Urothelium cell line (cell line): ENCODE measurements around the gene MIOX.

ENCODE experiments used
- DNase-seq: peaks from one replicate; pipeline ENCODE4 v3.0.0; 2011; ENCODE audit warnings: low spot score, mixed read lengths
- FAIRE-seq: peaks from 2 replicates; lab custom pipeline; 2011; peaks lifted over from hg19 to GRCh38; lab: Jason Lieb, UNC

Gene MIOX

GRCh38 chr22:50454556-50455075 lies 32.0 kb upstream of the MIOX start:
- FAIRE-seq (no peak), DNase-seq (no peak)

- no peak for DNase-seq
- no peak for FAIRE-seq
These were observed 31.5 kb upstream of the MIOX start for GRCh38 chr22:50455201-50455600.

- FAIRE-seq, result no peak
- DNase-seq, result no peak
These were observed 30.6 kb upstream of the MIOX start for GRCh38 chr22:50456026-50456425.

- DNase-seq, result no peak
- no peak for FAIRE-seq
These were observed 30.0 kb upstream of the MIOX start for GRCh38 chr22:50456466-50457234.

- DNase-seq, result no peak
- no peak for FAIRE-seq
These were observed 27.6 kb upstream of the MIOX start for GRCh38 chr22:50459016-50459415.

GRCh38 chr22:50459496-50460140 lies 27.0 kb upstream of the MIOX start:
- DNase-seq, result no peak
- FAIRE-seq, result no peak

GRCh38 chr22:50460938-50461337 lies 25.7 kb upstream of the MIOX start:
- DNase-seq (no peak), FAIRE-seq (no peak)

- no peak for DNase-seq
- FAIRE-seq, result no peak
These were observed 25.1 kb upstream of the MIOX start for GRCh38 chr22:50461536-50461935.

- no peak for DNase-seq
- no peak for FAIRE-seq
These were observed 24.6 kb upstream of the MIOX start for GRCh38 chr22:50461979-50462540.

- DNase-seq (no peak), FAIRE-seq (no peak)
These were observed 23.3 kb upstream of the MIOX start for GRCh38 chr22:50463188-50463900.

- no peak for DNase-seq
- no peak for FAIRE-seq
These were observed 22.2 kb upstream of the MIOX start for GRCh38 chr22:50464451-50464850.

- FAIRE-seq, result no peak
These were observed 21.4 kb upstream of the MIOX start for GRCh38 chr22:50465066-50465930.

GRCh38 chr22:50467341-50467740 lies 19.3 kb upstream of the MIOX start:
- no peak for DNase-seq
- peak; percentile 40 for FAIRE-seq

More at GRCh38 chr22:50465066-50465930, 21.4 kb upstream of the MIOX start:
- no peak for DNase-seq

GRCh38 chr22:50467773-50468440 lies 18.8 kb upstream of the MIOX start:
- DNase-seq (no peak), FAIRE-seq (peak; percentile 62)

GRCh38 chr22:50468626-50469025 lies 18.0 kb upstream of the MIOX start:
- FAIRE-seq, result no peak

GRCh38 chr22:50469377-50470305 lies 17.0 kb upstream of the MIOX start:
- DNase-seq, result peak; percentile 91
- FAIRE-seq, result peak; percentile 82

More at GRCh38 chr22:50468626-50469025, 18.0 kb upstream of the MIOX start:
- no peak for DNase-seq

GRCh38 chr22:50470491-50470890 lies 16.2 kb upstream of the MIOX start:
- DNase-seq (no peak), FAIRE-seq (no peak)

- no peak for DNase-seq
- no peak for FAIRE-seq
These were observed 15.3 kb upstream of the MIOX start for GRCh38 chr22:50471197-50471847.
